CD14-positive monocyte (primary cell): Measurements from ENCODE around the gene ZBTB7C. TPM values are rescaled to one million over a fixed set of nuclear protein-coding genes. Genes with fewer than 3 reads are reported as not detected.

Experiments
- DNase-seq, 3 donors: peaks; one replicate each; pipeline ENCODE4 v3.0.0-alpha.2; 2011 to 2022
- H2AFZ ChIP-seq: 2 replicates; pipeline ENCODE4 v1.6.0; 2012; ENCODE audit warnings: mild to moderate bottlenecking, low read depth, low read length, inconsistent platforms; ENCODE audit not compliant: insufficient read depth, poor library complexity, severe bottlenecking
- H3K27ac ChIP-seq, 2 donors: 1 replicate in 1 of 2; 2 replicates in 1 of 2; pipeline ENCODE4 v1.5.1; 2012 to 2013; ENCODE audit warnings: low read length in 2 of 2, control low read depth in 1 of 2, inconsistent platforms in 1 of 2, low read depth in 1 of 2, mild to moderate bottlenecking in 1 of 2
- H3K27me3 ChIP-seq, 2 donors: one replicate each; pipeline versions ENCODE4 v1.6.0 to v1.6.1; 2011 to 2013; ENCODE audit warnings: low read length in 2 of 2; ENCODE audit not compliant: control insufficient read depth in 2 of 2, insufficient read depth in 2 of 2
- H3K36me3 ChIP-seq, 2 donors: replicated peaks in 1 of 2; 1 replicate in 1 of 2; 2 replicates in 1 of 2; pipeline versions ENCODE4 v1.5.1 to v1.6.1; 2012 to 2013; ENCODE audit warnings: low read length in 2 of 2, control low read depth in 1 of 2, inconsistent platforms in 1 of 2, mild to moderate bottlenecking in 1 of 2; ENCODE audit not compliant: insufficient read depth in 2 of 2, control insufficient read depth in 1 of 2
- H3K4me1 ChIP-seq, 2 donors: 1 replicate in 1 of 2; 2 replicates in 1 of 2; pipeline versions ENCODE4 v1.5.1 to v1.6.1; 2012 to 2013; ENCODE audit warnings: low read length in 2 of 2, control low read depth in 1 of 2, inconsistent platforms in 1 of 2, mild to moderate bottlenecking in 1 of 2, moderate library complexity in 1 of 2; ENCODE audit not compliant: insufficient read depth in 2 of 2, control insufficient read depth in 1 of 2
- H3K4me2 ChIP-seq: replicated peaks from 2 replicates; pipeline ENCODE3; 2012; ENCODE audit warnings: low read length, moderate library complexity, mild to moderate bottlenecking; ENCODE audit not compliant: poor library complexity, severe bottlenecking; ENCODE audit errors: extremely low read depth
- H3K4me3 ChIP-seq, 3 experiments: fragments of 200-600 bp in 1 of 3; sonication (generic) in 1 of 3; replicated peaks in 1 of 3; 1 replicate in 2 of 3; 2 replicates in 1 of 3; pipeline ENCODE4 v1.5.1; 2011 to 2013; ENCODE audit warnings: low read length in 3 of 3, mild to moderate bottlenecking in 3 of 3, control low read depth in 2 of 3, low read depth in 2 of 3, inconsistent platforms in 1 of 3, moderate library complexity in 1 of 3
- H3K79me2 ChIP-seq: 2 replicates; pipeline ENCODE4 v1.6.0; 2012; ENCODE audit warnings: mild to moderate bottlenecking, control low read depth, inconsistent platforms, low read length, moderate library complexity; ENCODE audit not compliant: insufficient read depth
- H3K9ac ChIP-seq: 2 replicates; pipeline ENCODE4 v1.6.0; 2017; ENCODE audit warnings: low read length, mild to moderate bottlenecking; ENCODE audit not compliant: insufficient read depth, poor library complexity, severe bottlenecking
- H3K9me3 ChIP-seq, 2 donors: replicated peaks in 1 of 2; 1 replicate in 1 of 2; 2 replicates in 1 of 2; pipeline versions ENCODE4 v1.5.1 to v1.6.1; 2012 to 2013; ENCODE audit warnings: low read length in 2 of 2, control low read depth in 1 of 2; ENCODE audit not compliant: control insufficient read depth in 1 of 2, insufficient read depth in 1 of 2
- H4K20me1 ChIP-seq: 2 replicates; pipeline ENCODE4 v1.6.0; 2012; ENCODE audit warnings: mild to moderate bottlenecking, low read length, control low read depth, moderate library complexity; ENCODE audit not compliant: insufficient read depth
- H3K27ac Mint-ChIP-seq, 7 donors: one replicate each; pipeline ENCODE4 v1.8.0; 2020; ENCODE audit warnings: mild to moderate bottlenecking in 7 of 7, mixed read lengths in 7 of 7, moderate library complexity in 6 of 7, inconsistent platforms in 2 of 7
- H3K27me3 Mint-ChIP-seq, 3 donors: one replicate each; pipeline ENCODE4 v1.8.0; 2021 to 2022; ENCODE audit warnings: low read depth in 3 of 3, mild to moderate bottlenecking in 3 of 3, mixed read lengths in 3 of 3, moderate library complexity in 3 of 3, inconsistent platforms in 1 of 3
- H3K36me3 Mint-ChIP-seq, 2 donors: one replicate each; pipeline ENCODE4 v1.8.0; 2020; ENCODE audit warnings: mixed read lengths in 2 of 2, inconsistent platforms in 1 of 2, mild to moderate bottlenecking in 1 of 2
- H3K4me1 Mint-ChIP-seq: one replicate; pipeline ENCODE4 v1.8.0; 2020; ENCODE audit warnings: mild to moderate bottlenecking, mixed read lengths
- H3K4me3 Mint-ChIP-seq, 2 donors: one replicate each; pipeline ENCODE4 v1.8.0; 2020; ENCODE audit warnings: mild to moderate bottlenecking in 2 of 2, mixed read lengths in 2 of 2, moderate library complexity in 1 of 2
- H3K9me3 Mint-ChIP-seq, 7 donors: one replicate each; pipeline ENCODE4 v1.8.0; 2020 to 2022; ENCODE audit warnings: mixed read lengths in 7 of 7, mild to moderate bottlenecking in 6 of 7, moderate library complexity in 6 of 7, inconsistent platforms in 2 of 7
- WGBS: methylation state at CpG from one replicate; pipeline ENCODE4 v1.1.5; 2013; ENCODE audit warnings: missing lambda C conversion rate; ENCODE audit not compliant: insufficient coverage; 5-methylcytosine and 5-hydroxymethylcytosine counted together
- intact Hi-C, 2 donors: fragments of 100-400 bp; cut with micrococcal nuclease; formaldehyde crosslinking; loops; one replicate each; pipeline versions ENCODE4 v1.15.0 to v1.15.1; 2023
- polyA plus RNA-seq, 3 donors: library from polyadenylated mRNA; depleted of rRNA in 1 of 3; unstranded in 2 of 3; stranded (reverse) in 1 of 3; fragments of 300-500 nt in 2 of 3; fragments of >200 nt in 1 of 3; fragmentation: Illumina TruSeq in 2 of 3; gene quantifications; 1 replicate in 2 of 3; 2 replicates in 1 of 3; pipeline ENCODE4 v1.2.3, GENCODE V29; 2012 to 2021
- TF ChIP-seq, protein P1 (sequence below): fragments of 200-600 bp; IDR thresholded peaks from one replicate; pipeline ENCODE4 v1.8.0; 2022; ENCODE audit warnings: antibody characterized with exemption, mild to moderate bottlenecking

Gene ZBTB7C
- polyA plus RNA-seq, 3 donors, result 0.03 to 0.09 TPM; not detected in 1

DNA sequence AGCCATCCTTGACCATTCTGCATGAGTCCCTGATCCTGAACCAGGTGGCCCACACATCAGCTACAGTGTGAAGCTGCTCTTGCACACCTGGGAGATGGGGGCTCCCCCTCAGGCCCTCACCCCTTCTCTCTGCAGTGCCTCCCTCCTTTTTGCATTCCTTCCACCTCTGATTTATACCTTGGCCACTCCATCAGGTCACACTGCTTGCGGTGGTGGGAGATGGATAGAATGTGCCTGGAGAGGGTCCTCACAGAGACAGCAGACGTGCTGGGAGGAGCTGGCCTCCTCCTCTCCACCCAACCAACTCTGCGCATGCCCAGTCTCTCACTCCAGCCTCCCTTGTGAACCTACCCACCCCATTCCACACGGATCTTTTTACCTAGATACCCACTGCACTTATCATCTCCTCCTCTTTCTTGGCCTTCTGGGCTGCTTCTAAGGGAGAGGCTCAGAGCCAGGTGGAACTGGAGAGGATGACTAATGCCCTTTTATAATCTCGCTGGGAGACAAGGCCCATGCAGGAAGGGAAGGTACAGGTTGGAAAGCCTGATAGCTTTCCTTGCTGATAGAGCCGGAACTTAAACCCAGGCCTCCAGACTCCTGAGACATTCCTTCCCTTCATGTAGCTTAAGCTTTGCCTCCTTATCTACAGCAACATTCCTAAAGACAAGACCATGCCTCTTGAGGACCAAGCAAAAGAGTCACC, 205.1 kb downstream of the ZBTB7C start:
- Histone ChIP-seq H3K4me2 (no peak overlapping the region), H3K27me3 (no peaks in the 10 kb centered on the region), H3K9ac (no peak overlapping the region), H3K9me3 (no peaks in the 10 kb centered on the region), H3K79me2 (no peaks in the 10 kb centered on the region), H3K36me3 (no peaks in the 10 kb centered on the region), H3K4me3 (no peak overlapping the region), H4K20me1 (no peaks in the 10 kb centered on the region), H3K4me1 (no peaks in the 10 kb centered on the region), H2AFZ (no peak overlapping the region), H3K27ac (no peak overlapping the region)
- H3K36me3 Mint-ChIP-seq, result no peaks in the 10 kb centered on the region
- WGBS, result 100% methylated on average over 1 of the region's 6 CpGs
- TF ChIP-seq, protein P1, sequence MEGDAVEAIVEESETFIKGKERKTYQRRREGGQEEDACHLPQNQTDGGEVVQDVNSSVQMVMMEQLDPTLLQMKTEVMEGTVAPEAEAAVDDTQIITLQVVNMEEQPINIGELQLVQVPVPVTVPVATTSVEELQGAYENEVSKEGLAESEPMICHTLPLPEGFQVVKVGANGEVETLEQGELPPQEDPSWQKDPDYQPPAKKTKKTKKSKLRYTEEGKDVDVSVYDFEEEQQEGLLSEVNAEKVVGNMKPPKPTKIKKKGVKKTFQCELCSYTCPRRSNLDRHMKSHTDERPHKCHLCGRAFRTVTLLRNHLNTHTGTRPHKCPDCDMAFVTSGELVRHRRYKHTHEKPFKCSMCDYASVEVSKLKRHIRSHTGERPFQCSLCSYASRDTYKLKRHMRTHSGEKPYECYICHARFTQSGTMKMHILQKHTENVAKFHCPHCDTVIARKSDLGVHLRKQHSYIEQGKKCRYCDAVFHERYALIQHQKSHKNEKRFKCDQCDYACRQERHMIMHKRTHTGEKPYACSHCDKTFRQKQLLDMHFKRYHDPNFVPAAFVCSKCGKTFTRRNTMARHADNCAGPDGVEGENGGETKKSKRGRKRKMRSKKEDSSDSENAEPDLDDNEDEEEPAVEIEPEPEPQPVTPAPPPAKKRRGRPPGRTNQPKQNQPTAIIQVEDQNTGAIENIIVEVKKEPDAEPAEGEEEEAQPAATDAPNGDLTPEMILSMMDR, result no peak
- no peak overlapping the region for H3K4me3 Mint-ChIP-seq
- H3K9me3 Mint-ChIP-seq, result peaks cover 0 to 3% (median 0%) of the 10 kb centered on the region in 7 donors
- H3K4me1 Mint-ChIP-seq, result no peaks in the 10 kb centered on the region
- H3K27me3 Mint-ChIP-seq, result peaks cover 12 to 36% (median 23%) of the 10 kb centered on the region in 3 donors
- DNase-seq, result no peak
- intact Hi-C loops, result no loop called here
- H3K27ac Mint-ChIP-seq, result no peak overlapping the region

- no peaks in the 10 kb centered on the region for H3K36me3 ChIP-seq
- intact Hi-C loops, result no loop called here
- DNase-seq, result no peak
- no peaks in the 10 kb centered on the region for H3K79me2 ChIP-seq
- Mint-ChIP-seq H3K27ac (no peak overlapping the region), H3K36me3 (no peaks in the 10 kb centered on the region), H3K4me3 (no peak overlapping the region), H3K27me3 (peaks cover 14 to 37% (median 22%) of the 10 kb centered on the region in 3 donors), H3K9me3 (peaks cover 0 to 3% (median 0%) of the 10 kb centered on the region in 7 donors), H3K4me1 (no peaks in the 10 kb centered on the region)
- no peak overlapping the region for H3K9ac ChIP-seq
- no peaks in the 10 kb centered on the region for H3K9me3 ChIP-seq
- no peaks in the 10 kb centered on the region for H3K4me1 ChIP-seq
- 100% methylated on average over 1 of the region's 4 CpGs for WGBS
- peaks cover 0 to 4% of the 10 kb centered on the region in 2 donors for H3K27me3 ChIP-seq
- H2AFZ ChIP-seq, result no peak overlapping the region
- H3K27ac ChIP-seq, result no peak overlapping the region
- H3K4me3 ChIP-seq, result no peak overlapping the region
- TF ChIP-seq, protein P1, result no peak
- H3K4me2 ChIP-seq, result no peak overlapping the region
- no peaks in the 10 kb centered on the region for H4K20me1 ChIP-seq
Observed at GRCh38 chr18:48203288-48203945, 205.8 kb downstream of the ZBTB7C start.
